GM21390 (cell line): ENCODE results near the gene IMPA2.
"Not testable (repeated sequence)": the region's sequence is repeated elsewhere in the genome, so short reads cannot be mapped to it uniquely, and the experiment has no call there.

Experiments
- ATAC-seq: cut with Tn5 transposase; IDR thresholded peaks from one replicate; pipeline ENCODE4 v1.9.1; 2021; ENCODE audit not compliant: unreplicated experiment

IMPA2 gene

GRCh38 chr18:11960743-11961380 is 20.4 kb upstream of the IMPA2 start:
- no peak for ATAC-seq

GRCh38 chr18:11962597-11962996 is 18.7 kb upstream of the IMPA2 start:
- no peak for ATAC-seq

DNA sequence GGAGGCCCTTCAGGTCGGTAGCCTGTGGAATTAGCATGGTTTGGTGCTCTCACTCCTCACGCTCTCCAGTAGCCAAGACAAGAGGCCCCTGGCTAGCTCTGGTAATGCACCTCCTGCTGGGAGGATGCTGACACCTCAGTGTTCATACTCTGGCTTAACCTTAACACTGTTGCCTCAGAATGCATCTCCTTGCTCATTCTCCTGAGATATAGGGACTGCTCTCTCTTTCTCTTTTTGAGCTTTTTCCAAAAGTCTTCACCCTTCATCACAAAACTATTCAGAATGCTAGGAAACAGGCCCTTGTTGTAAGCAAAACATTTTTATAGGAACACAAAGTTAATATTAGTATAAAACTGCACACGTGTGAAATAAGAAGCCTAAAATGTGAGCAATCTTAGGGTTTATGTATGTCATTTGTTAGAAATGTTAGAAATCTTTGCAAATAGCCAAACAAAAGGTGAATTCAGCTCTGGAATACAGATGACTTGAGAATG is 17.3 kb upstream of the IMPA2 start:
- ATAC-seq = no peak

GRCh38 chr18:11969904-11970835 is 11.1 kb upstream of the IMPA2 start:
- ATAC-seq = no peak

GRCh38 chr18:11970836-11971226 is 10.5 kb upstream of the IMPA2 start:
- not testable (repeated sequence) for ATAC-seq

DNA sequence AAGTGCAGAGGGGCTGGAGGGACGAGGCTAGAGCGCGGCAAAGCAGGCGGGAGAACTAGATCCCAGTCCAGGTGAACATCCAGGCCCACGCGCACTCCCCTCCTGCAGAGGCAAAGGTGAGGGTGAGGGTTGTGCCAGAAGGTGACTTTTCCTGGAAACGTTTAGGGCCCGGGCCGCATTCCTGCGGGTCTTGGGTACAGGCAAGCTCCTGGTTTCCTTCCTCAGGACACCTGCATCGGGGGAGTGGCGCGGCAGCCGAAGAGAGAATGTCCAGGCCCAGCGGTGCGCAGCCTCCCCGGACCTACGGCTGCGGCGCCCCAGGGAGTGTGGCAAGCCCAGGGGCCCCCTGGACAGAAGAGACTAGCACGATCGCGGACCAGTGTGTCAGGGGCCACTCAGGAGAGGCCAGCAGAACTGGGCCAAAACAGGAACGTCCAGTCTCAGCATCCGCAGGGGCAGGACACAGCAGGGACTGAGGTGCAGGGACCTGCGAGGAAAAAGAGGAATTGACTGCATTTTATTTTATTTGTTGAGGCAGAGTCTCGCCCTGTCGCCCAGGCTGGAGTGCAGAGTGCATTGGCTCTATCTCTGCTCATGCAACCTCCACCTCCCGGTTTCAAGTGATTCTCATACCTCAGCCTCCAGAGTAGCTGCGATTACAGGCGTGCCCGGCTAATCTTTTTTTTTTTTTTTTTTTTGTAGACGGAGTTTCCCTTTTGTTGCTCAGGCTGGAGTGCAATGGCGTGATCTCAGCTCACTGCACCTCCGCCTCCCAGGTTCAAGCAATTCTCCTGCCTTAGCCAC is 8.7 kb upstream of the IMPA2 start:
- no peak for ATAC-seq

DNA sequence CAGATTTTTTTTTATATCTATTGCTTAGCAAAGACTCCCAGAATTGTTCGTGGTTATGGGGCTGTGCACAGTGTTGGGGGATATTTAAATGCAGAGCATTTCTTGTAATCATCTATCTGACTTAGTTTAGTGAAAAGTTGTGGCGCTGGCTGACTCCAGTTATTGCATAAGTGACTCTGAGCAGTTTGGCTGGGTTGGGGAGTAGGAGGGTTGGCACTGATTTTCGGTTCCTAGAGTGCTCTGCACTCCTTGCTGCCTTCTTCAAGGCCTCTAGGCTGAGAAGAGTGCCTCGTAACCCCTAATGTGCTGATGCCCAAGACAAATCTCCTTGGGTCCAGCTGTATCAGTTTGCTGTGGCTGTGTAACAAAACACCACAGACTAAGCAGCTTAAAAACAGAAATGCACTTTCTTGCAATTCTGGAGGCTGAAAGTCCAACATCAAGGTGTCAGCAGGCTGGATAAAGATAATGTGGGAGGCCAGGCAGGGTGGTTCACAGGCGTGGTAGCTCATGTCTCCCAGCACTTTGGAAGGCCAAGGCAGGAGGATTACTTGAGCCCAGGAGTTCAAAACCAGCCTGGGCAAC is 6.5 kb upstream of the IMPA2 start:
- ATAC-seq = no peak

GRCh38 chr18:11975723-11976122 is 5.6 kb upstream of the IMPA2 start:
- ATAC-seq = no peak

GRCh38 chr18:11976315-11977152 is 4.8 kb upstream of the IMPA2 start:
- ATAC-seq = no peak

- no peak for ATAC-seq
Measured at GRCh38 chr18:11977153-11977466, 4.2 kb upstream of the IMPA2 start.

- ATAC-seq = no peak
Measured at GRCh38 chr18:11978956-11979355, 2.4 kb upstream of the IMPA2 start.

- no peak for ATAC-seq
Measured at GRCh38 chr18:11980163-11980493, 1.2 kb upstream of the IMPA2 start.

- peak; percentile 88 for ATAC-seq
Measured at GRCh38 chr18:11980494-11981191, 664 bp upstream of the IMPA2 start.

- ATAC-seq = peak; percentile 19
Measured at GRCh38 chr18:11981543-11982366, 448 bp downstream of the IMPA2 start.

- no peak for ATAC-seq
Measured at GRCh38 chr18:11982981-11983380, 1.7 kb downstream of the IMPA2 start.

DNA sequence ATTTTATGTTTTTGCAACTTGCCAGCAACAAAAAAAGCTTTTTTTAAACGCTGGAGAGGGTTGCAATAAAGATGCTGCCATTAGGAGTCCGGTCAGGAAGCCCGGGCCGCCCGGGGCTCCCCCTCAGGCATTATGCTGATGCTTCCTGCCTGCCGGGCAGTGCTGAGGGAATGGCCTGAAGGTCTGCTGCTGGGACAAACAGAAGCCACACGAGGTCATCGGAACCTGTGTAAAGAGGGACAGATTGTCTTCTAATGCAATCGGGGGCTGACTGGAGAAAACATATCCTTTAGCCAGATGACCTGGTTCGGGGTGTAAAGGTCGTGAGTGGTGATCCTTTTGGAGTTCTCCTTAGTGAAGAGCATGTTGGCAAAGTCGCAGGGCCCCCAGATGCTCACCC is 2.3 kb downstream of the IMPA2 start:
- no peak for ATAC-seq

DNA sequence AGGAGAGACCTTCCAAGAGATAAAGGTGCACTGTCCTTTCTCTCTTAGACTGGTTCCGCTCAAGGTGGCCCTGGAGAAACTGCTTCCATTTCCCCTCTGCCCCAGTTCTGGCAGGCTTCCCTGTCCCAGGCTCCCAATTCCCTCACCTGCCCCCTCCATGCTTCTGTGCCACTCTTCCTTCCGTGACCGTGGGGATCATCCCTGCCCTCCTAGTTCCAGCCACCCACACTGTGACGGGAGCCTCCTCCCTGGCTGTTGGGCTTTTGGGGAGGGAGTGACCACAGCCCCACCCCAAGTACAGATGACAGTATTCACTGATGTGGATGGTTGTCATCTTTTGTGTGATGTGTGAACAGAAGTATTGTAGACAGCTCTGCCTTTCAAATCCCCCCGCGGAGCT is 2.8 kb downstream of the IMPA2 start:
- ATAC-seq = no peak

DNA sequence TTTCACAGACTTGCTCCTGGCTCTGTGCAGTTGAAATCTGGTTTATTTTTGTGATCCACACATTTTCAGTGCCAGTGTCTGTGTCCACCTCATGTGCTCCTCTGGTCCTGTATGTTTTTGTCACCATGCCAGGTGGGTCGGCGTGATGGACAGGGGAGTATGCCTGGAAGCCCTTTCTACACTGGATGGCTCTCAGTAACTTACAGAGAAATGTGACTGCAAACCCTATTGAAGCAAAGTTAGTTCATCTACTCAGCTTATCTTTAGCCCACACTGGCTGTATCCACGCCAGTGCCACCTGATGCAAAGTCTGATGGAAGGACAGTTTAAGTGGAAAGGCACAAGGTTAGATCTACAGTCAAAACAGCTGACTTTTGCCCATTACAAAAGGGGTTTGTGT is 4.3 kb downstream of the IMPA2 start:
- no peak for ATAC-seq

DNA sequence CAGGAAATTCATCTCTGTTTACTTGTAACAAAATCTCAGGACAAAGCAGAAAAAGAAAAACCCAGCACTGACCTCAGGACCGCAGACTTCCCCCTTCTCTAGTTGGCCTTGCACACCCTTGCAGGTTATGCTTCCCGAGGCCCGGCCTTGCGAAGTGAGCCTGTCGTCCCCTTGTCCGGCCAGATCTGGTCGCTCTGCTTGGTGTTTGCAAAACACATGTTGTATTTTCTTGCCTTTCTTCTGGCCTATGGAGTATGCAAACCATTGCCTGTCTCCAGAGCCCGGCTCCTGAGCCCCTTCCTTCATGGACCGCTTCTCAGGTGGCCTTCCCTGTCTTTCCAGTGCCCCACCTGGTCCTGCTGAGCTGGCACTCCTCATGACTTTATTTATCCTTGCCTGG is 4.8 kb downstream of the IMPA2 start:
- ATAC-seq = no peak
